NCI-H524 treated with DMSO at 0.1 percent for 48 hours (cell line): ENCODE results near the gene OSBP.

Experiments
- DNase-seq: peaks from one replicate; lab custom pipeline; 2025; lab: John Stamatoyannopoulos, UW

OSBP gene

GRCh38 chr11:59607703-59608454, 7.7 kb downstream of the OSBP start:
- no peak for DNase-seq

- DNase-seq: no peak
Measured at GRCh38 chr11:59602432-59602831, 13.1 kb downstream of the OSBP start.

GRCh38 chr11:59601788-59602187, 13.8 kb downstream of the OSBP start:
- no peak for DNase-seq

GRCh38 chr11:59600636-59601035, 14.9 kb downstream of the OSBP start:
- no peak for DNase-seq

- DNase-seq: no peak
Measured at GRCh38 chr11:59600234-59600633, 15.3 kb downstream of the OSBP start.

- no peak for DNase-seq
Measured at GRCh38 chr11:59598961-59599360, 16.6 kb downstream of the OSBP start.

GRCh38 chr11:59584294-59584693, 31.3 kb downstream of the OSBP start:
- no peak for DNase-seq

- DNase-seq: no peak
Measured at GRCh38 chr11:59582006-59582405, 33.6 kb downstream of the OSBP start.

- DNase-seq: no peak
Measured at GRCh38 chr11:59578369-59578768, 37.2 kb downstream of the OSBP start.

- no peak for DNase-seq
Measured at GRCh38 chr11:59575505-59575904, 40.1 kb downstream of the OSBP start.

GRCh38 chr11:59574932-59575502, 40.6 kb downstream of the OSBP start:
- DNase-seq: no peak

- no peak for DNase-seq
Measured at GRCh38 chr11:59574467-59574866, 41.1 kb downstream of the OSBP start.

GRCh38 chr11:59573216-59573615, 42.4 kb downstream of the OSBP start:
- no peak for DNase-seq

- no peak for DNase-seq
Measured at GRCh38 chr11:59572091-59572490, 43.5 kb downstream of the OSBP start.

- no peak for DNase-seq
Measured at GRCh38 chr11:59562292-59562691, 53.3 kb downstream of the OSBP start.

- peak; percentile 54 for DNase-seq
Measured at GRCh38 chr11:59560702-59561473, 54.7 kb downstream of the OSBP start.

GRCh38 chr11:59560290-59560701, 55.3 kb downstream of the OSBP start:
- peak; percentile 32 for DNase-seq

- no peak for DNase-seq
Measured at GRCh38 chr11:59559886-59560285, 55.7 kb downstream of the OSBP start.

GRCh38 chr11:59558270-59558643, 57.3 kb downstream of the OSBP start:
- no peak for DNase-seq

GRCh38 chr11:59556917-59557348, 58.6 kb downstream of the OSBP start:
- no peak for DNase-seq

- no peak for DNase-seq
Measured at GRCh38 chr11:59556115-59556916, 59.3 kb downstream of the OSBP start.

GRCh38 chr11:59555601-59556114, 59.9 kb downstream of the OSBP start:
- no peak for DNase-seq
